ENCODE data around the gene PAK3.

DNA sequence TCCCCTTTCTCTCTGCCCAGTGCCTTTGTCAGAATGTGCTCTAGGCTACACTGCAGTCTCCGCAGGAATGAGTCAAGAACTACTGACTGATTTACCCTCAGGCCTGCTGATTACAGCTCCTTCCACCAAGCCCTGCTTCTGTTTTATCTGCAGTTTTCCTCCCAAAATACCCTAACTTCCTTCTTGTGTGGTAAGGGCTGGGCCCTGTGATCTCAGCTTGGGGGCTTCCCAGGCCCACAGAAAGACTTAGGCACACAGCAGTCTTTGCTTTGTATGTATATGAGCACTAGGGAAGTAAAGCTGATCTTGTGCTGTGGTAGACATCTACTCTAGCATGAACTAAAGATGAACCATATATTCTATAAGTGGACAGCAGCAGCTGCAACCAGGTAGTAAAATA is 18.8 kb downstream of the PAK3 start:
- TF ChIP-seq EZH2 (IDR thresholded peaks at IDR 0.05): no peak
- no peak for TF ChIP-seq POLR2AphosphoS5 (IDR thresholded peaks at IDR 0.05; ENCODE audit: borderline replicate concordance, low read depth, low read length)
- TF ChIP-seq FOXP2 (optimal IDR thresholded peaks at IDR 0.05; ENCODE audit: control extremely low read depth, extremely low read length, insufficient read depth): no peak

Data from SK-N-MC (cell line).